ENCODE measurements around the gene BCDIN3D.

- TF ChIP-seq CTCF (IDR thresholded peaks at IDR 0.05) = no peak
- no peak for TF ChIP-seq POLR2A (IDR thresholded peaks at IDR 0.05)
Observed at GRCh38 chr12:49872381-49872780, 29.5 kb upstream of the BCDIN3D start.

Measured in heart left ventricle (tissue), 13 donors.